Body of pancreas (tissue), 4 donors: Measurements from ENCODE around the gene SH3PXD2B. TPM values are rescaled to one million over a fixed set of nuclear protein-coding genes. Genes with fewer than 3 reads are reported as not detected.
A peak's percentile ranks its signal among the peaks of the same experiment; 100 is the strongest.
"Not testable (repeated sequence)": the region's sequence is repeated elsewhere in the genome, so short reads cannot be mapped to it uniquely, and the experiment has no call there.

Experiments used
- ATAC-seq: fragments of 150-250 bp; one replicate; pipeline ENCODE4 v1.9.1; 2016
- DNase-seq, 4 donors: peaks; one replicate each; pipeline ENCODE4 v3.0.0-alpha.2; 2019
- H3K27ac ChIP-seq, 4 donors: fragments of 200-600 bp; sonication (generic); 1 replicate in 3 of 4; 2 replicates in 1 of 4; pipeline versions ENCODE4 v1.5.1 to v1.6.1; 2016 to 2019; ENCODE audit warnings: mild to moderate bottlenecking in 1 of 4, mixed read lengths in 1 of 4, moderate library complexity in 1 of 4
- H3K27me3 ChIP-seq, 2 donors: fragments of 200-600 bp; sonication (generic); one replicate each; pipeline ENCODE4 v1.6.0; 2016; ENCODE audit warnings: mild to moderate bottlenecking in 1 of 2
- H3K36me3 ChIP-seq, 2 donors: fragments of 200-600 bp; sonication (generic); replicated peaks in 1 of 2; 2 replicates each; pipeline ENCODE4 v1.5.1; 2016; ENCODE audit warnings: low read depth in 2 of 2; ENCODE audit not compliant: insufficient read depth in 1 of 2
- H3K4me1 ChIP-seq: fragments of 200-600 bp; sonication (generic); one replicate; pipeline ENCODE4 v1.6.0; 2016
- H3K4me3 ChIP-seq, 2 donors: fragments of 200-600 bp; sonication (generic); 1 replicate in 1 of 2; 2 replicates in 1 of 2; pipeline ENCODE4 v1.5.1; 2016 to 2019
- H3K9me3 ChIP-seq, 3 donors: fragments of 200-600 bp; sonication (generic); 1 replicate in 2 of 3; 2 replicates in 1 of 3; pipeline ENCODE4 v1.5.1; 2016
- CTCF ChIP-seq, 7 experiments: fragments of 450-650 bp in 4 of 7; fragments of 200-600 bp in 3 of 7; sonication (generic) in 3 of 7; IDR thresholded peaks; one replicate each; pipeline ENCODE4 v1.5.1; 2016 to 2019; ENCODE audit warnings: antibody characterized with exemption in 7 of 7
- POLR2A ChIP-seq, 3 donors: fragments of 450-650 bp; IDR thresholded peaks; one replicate each; pipeline ENCODE4 v1.6.1; 2016; ENCODE audit warnings: antibody characterized with exemption in 3 of 3, mild to moderate bottlenecking in 2 of 3
- WGBS, 2 donors: methylation state at CpG; one replicate each; pipeline ENCODE4 v1.1.5; 2017; 5-methylcytosine and 5-hydroxymethylcytosine counted together
- intact Hi-C: fragments of 100-400 bp; cut with DNase I; formaldehyde crosslinking; loops from one replicate; pipeline ENCODE4 v1.15.1; 2023
- total RNA-seq, 2 donors: library from RNA; depleted of rRNA; stranded (reverse); fragments of >200 nt; gene quantifications; one replicate each; pipeline ENCODE4 v1.1.0, GENCODE V29; 2016

The SH3PXD2B gene
- total RNA-seq, 2 donors from 2014 or later: 9.9 to 16.9 TPM

- Histone ChIP-seq H3K4me3 (no peak overlapping the region), H3K27me3 (no peaks in the 10 kb centered on the region), H3K27ac (no peak overlapping the region), H3K4me1 (no peaks in the 10 kb centered on the region), H3K9me3 (no peaks in the 10 kb centered on the region), H3K36me3 (no peaks in the 10 kb centered on the region)
- TF ChIP-seq CTCF (IDR thresholded peaks at IDR 0.05) (no peak), POLR2A (IDR thresholded peaks at IDR 0.05) (no peak)
- no peak for DNase-seq
- 72% methylated on average over 10 of the region's 10 CpGs for WGBS, 2 donors
- intact Hi-C loops: no loop called here
- ATAC-seq: no peak
Measured at GRCh38 chr5:172481011-172481800, 26.9 kb upstream of the SH3PXD2B start.

GRCh38 chr5:172479784-172480115 is 25.4 kb upstream of the SH3PXD2B start:
- intact Hi-C loops: loop anchor here (2.0 kb wide), 1 partner anchor 217 kb away; no protein-coding TSS in a partner anchor
- H3K4me3 ChIP-seq: no peak overlapping the region
- no peaks in the 10 kb centered on the region for H3K36me3 ChIP-seq

GRCh38 chr5:172479034-172479783 is 24.9 kb upstream of the SH3PXD2B start:
- H3K27me3 ChIP-seq: no peaks in the 10 kb centered on the region
- H3K4me3 ChIP-seq: no peak overlapping the region
- H3K36me3 ChIP-seq: no peaks in the 10 kb centered on the region
- H3K4me1 ChIP-seq: no peaks in the 10 kb centered on the region
- TF ChIP-seq POLR2A (IDR thresholded peaks at IDR 0.05) (no peak), CTCF (IDR thresholded peaks at IDR 0.05) (peak; percentile 74 to 99 (median 99))
- ATAC-seq: peak; percentile 98
- H3K27ac ChIP-seq: no peak overlapping the region
- H3K9me3 ChIP-seq: no peaks in the 10 kb centered on the region
- peak; percentile 88 to 90 (median 88) for DNase-seq
- intact Hi-C loops: loop anchor here (2.0 kb wide), 1 partner anchor 218 kb away; no protein-coding TSS in a partner anchor
- 20 to 47% methylated on average over 5 to 21 of the region's 21 CpGs for WGBS, 2 donors

More at GRCh38 chr5:172479784-172480115, 25.4 kb upstream of the SH3PXD2B start:
- H3K9me3 ChIP-seq: no peaks in the 10 kb centered on the region
- no peak overlapping the region for H3K27ac ChIP-seq
- no peak for DNase-seq
- no peaks in the 10 kb centered on the region for H3K27me3 ChIP-seq
- ATAC-seq: no peak
- H3K4me1 ChIP-seq: no peaks in the 10 kb centered on the region
- 84 to 93% methylated on average over 5 of the region's 5 CpGs for WGBS, 2 donors
- TF ChIP-seq POLR2A (IDR thresholded peaks at IDR 0.05) (no peak), CTCF (IDR thresholded peaks at IDR 0.05) (no peak)

GRCh38 chr5:172478695-172479033 is 24.3 kb upstream of the SH3PXD2B start:
- 13 to 23% methylated on average over 3 of the region's 3 CpGs for WGBS, 2 donors
- not testable (repeated sequence) for DNase-seq, H3K36me3 ChIP-seq, H3K4me1 ChIP-seq, H3K27ac ChIP-seq, H3K4me3 ChIP-seq, H3K9me3 ChIP-seq, ATAC-seq, H3K27me3 ChIP-seq
- intact Hi-C loops: loop anchor here (2.0 kb wide), 1 partner anchor 218 kb away; no protein-coding TSS in a partner anchor

- Histone ChIP-seq H3K4me1 (no peaks in the 10 kb centered on the region), H3K9me3 (no peaks in the 10 kb centered on the region), H3K4me3 (no peak overlapping the region), H3K27me3 (no peaks in the 10 kb centered on the region), H3K27ac (no peak overlapping the region), H3K36me3 (no peaks in the 10 kb centered on the region)
- DNase-seq (no peak), ATAC-seq (no peak)
- WGBS, 2 donors: 31 to 41% methylated on average over 3 of the region's 3 CpGs
- TF ChIP-seq POLR2A (IDR thresholded peaks at IDR 0.05) (no peak), CTCF (IDR thresholded peaks at IDR 0.05) (no peak)
- intact Hi-C loops: loop anchor here (2.0 kb wide), 1 partner anchor 219 kb away; no protein-coding TSS in a partner anchor
Measured at GRCh38 chr5:172478256-172478655, 23.9 kb upstream of the SH3PXD2B start.
